ENCODE results near the gene MDFIC.

The MDFIC gene

GRCh38 chr7:114932991-114933390 lies 11.1 kb downstream of the MDFIC start:
- Mint-ChIP-seq H3K4me3 (peak overlapping the region; percentile 25), H3K9me3 (no peaks in the 10 kb centered on the region), H3K4me1 (ENCODE audit: low read depth) (peaks cover 54% of the 10 kb centered on the region), H3K27me3 (no peaks in the 10 kb centered on the region), H3K36me3 (ENCODE audit: low read depth) (peaks cover 5% of the 10 kb centered on the region), H3K27ac (no peak overlapping the region)
- intact Hi-C loops (cut with micrococcal nuclease), result no loop called here

- H3K4me3 Mint-ChIP-seq, result no peak overlapping the region
- intact Hi-C loops (cut with micrococcal nuclease), result no loop called here
- no peaks in the 10 kb centered on the region for H3K9me3 Mint-ChIP-seq
- peaks cover 5% of the 10 kb centered on the region for H3K36me3 Mint-ChIP-seq (ENCODE audit: low read depth)
- peaks cover 54% of the 10 kb centered on the region for H3K4me1 Mint-ChIP-seq (ENCODE audit: low read depth)
- H3K27ac Mint-ChIP-seq, result no peak overlapping the region
- H3K27me3 Mint-ChIP-seq, result no peaks in the 10 kb centered on the region
Measured at GRCh38 chr7:114933658-114934057, 11.8 kb downstream of the MDFIC start.

- no peaks in the 10 kb centered on the region for H3K27me3 Mint-ChIP-seq
- no peak overlapping the region for H3K4me3 Mint-ChIP-seq
- peaks cover 5% of the 10 kb centered on the region for H3K36me3 Mint-ChIP-seq (ENCODE audit: low read depth)
- no peak overlapping the region for H3K27ac Mint-ChIP-seq
- H3K4me1 Mint-ChIP-seq (ENCODE audit: low read depth), result peaks cover 54% of the 10 kb centered on the region
- H3K9me3 Mint-ChIP-seq, result no peaks in the 10 kb centered on the region
- intact Hi-C loops (cut with micrococcal nuclease), result no loop called here
Measured at GRCh38 chr7:114934086-114934485, 12.2 kb downstream of the MDFIC start.

- Mint-ChIP-seq H3K9me3 (no peaks in the 10 kb centered on the region), H3K4me3 (no peak overlapping the region), H3K36me3 (ENCODE audit: low read depth) (peaks cover 5% of the 10 kb centered on the region), H3K27me3 (no peaks in the 10 kb centered on the region), H3K27ac (no peak overlapping the region), H3K4me1 (ENCODE audit: low read depth) (peaks cover 54% of the 10 kb centered on the region)
- intact Hi-C loops (cut with micrococcal nuclease), result no loop called here
Measured at GRCh38 chr7:114934713-114935112, 12.8 kb downstream of the MDFIC start.

- intact Hi-C loops (cut with micrococcal nuclease), result loop anchor here (1.0 kb wide), 1 partner anchor 8 kb away; no protein-coding TSS in a partner anchor
- Mint-ChIP-seq H3K9me3 (peaks cover 7% of the 10 kb centered on the region), H3K27ac (peak overlapping the region; percentile 32), H3K4me1 (ENCODE audit: low read depth) (peaks cover 61% of the 10 kb centered on the region), H3K36me3 (ENCODE audit: low read depth) (peaks cover 14% of the 10 kb centered on the region), H3K27me3 (no peaks in the 10 kb centered on the region), H3K4me3 (no peak overlapping the region)
Measured at GRCh38 chr7:114936471-114936870, 14.6 kb downstream of the MDFIC start.

- H3K4me1 Mint-ChIP-seq (ENCODE audit: low read depth), result peaks cover 59% of the 10 kb centered on the region
- peak overlapping the region; percentile 34 for H3K27ac Mint-ChIP-seq
- intact Hi-C loops (cut with micrococcal nuclease), result no loop called here
- H3K27me3 Mint-ChIP-seq, result no peaks in the 10 kb centered on the region
- peaks cover 17% of the 10 kb centered on the region for H3K36me3 Mint-ChIP-seq (ENCODE audit: low read depth)
- H3K9me3 Mint-ChIP-seq, result peaks cover 7% of the 10 kb centered on the region
- no peak overlapping the region for H3K4me3 Mint-ChIP-seq
Measured at GRCh38 chr7:114937446-114937845, 15.6 kb downstream of the MDFIC start.

GRCh38 chr7:114938785-114939184 lies 16.9 kb downstream of the MDFIC start:
- intact Hi-C loops (cut with micrococcal nuclease), result no loop called here
- Mint-ChIP-seq H3K27ac (no peak overlapping the region), H3K4me3 (no peak overlapping the region), H3K27me3 (no peaks in the 10 kb centered on the region), H3K4me1 (ENCODE audit: low read depth) (peaks cover 59% of the 10 kb centered on the region), H3K9me3 (peaks cover 7% of the 10 kb centered on the region), H3K36me3 (ENCODE audit: low read depth) (peaks cover 27% of the 10 kb centered on the region)

- intact Hi-C loops (cut with micrococcal nuclease), result loop anchor here (5.0 kb wide), 1 partner anchor 1003 kb away; no protein-coding TSS in a partner anchor
Measured at GRCh38 chr7:114939484-114940097, 17.7 kb downstream of the MDFIC start.

GRCh38 chr7:114940220-114940619 lies 18.3 kb downstream of the MDFIC start:
- Mint-ChIP-seq H3K27me3 (no peaks in the 10 kb centered on the region), H3K4me3 (no peak overlapping the region), H3K36me3 (ENCODE audit: low read depth) (peaks cover 42% of the 10 kb centered on the region), H3K4me1 (ENCODE audit: low read depth) (peaks cover 57% of the 10 kb centered on the region), H3K27ac (peak overlapping the region; percentile 84), H3K9me3 (peaks cover 7% of the 10 kb centered on the region)
- intact Hi-C loops (cut with micrococcal nuclease), result loop anchor here (5.0 kb wide), 1 partner anchor 1002 kb away; no protein-coding TSS in a partner anchor

More at GRCh38 chr7:114939484-114940097, 17.7 kb downstream of the MDFIC start:
- H3K4me3 Mint-ChIP-seq, result no peak overlapping the region
- H3K27me3 Mint-ChIP-seq, result no peaks in the 10 kb centered on the region
- H3K27ac Mint-ChIP-seq, result no peak overlapping the region
- peaks cover 55% of the 10 kb centered on the region for H3K4me1 Mint-ChIP-seq (ENCODE audit: low read depth)
- H3K9me3 Mint-ChIP-seq, result peaks cover 7% of the 10 kb centered on the region
- H3K36me3 Mint-ChIP-seq (ENCODE audit: low read depth), result peaks cover 35% of the 10 kb centered on the region

GRCh38 chr7:114941692-114942091 lies 19.8 kb downstream of the MDFIC start:
- Mint-ChIP-seq H3K27ac (peak overlapping the region; percentile 84), H3K27me3 (no peaks in the 10 kb centered on the region), H3K9me3 (peaks cover 7% of the 10 kb centered on the region), H3K4me3 (no peak overlapping the region), H3K4me1 (ENCODE audit: low read depth) (peaks cover 53% of the 10 kb centered on the region), H3K36me3 (ENCODE audit: low read depth) (peaks cover 53% of the 10 kb centered on the region)
- intact Hi-C loops (cut with micrococcal nuclease), result loop anchor here (2.0 to 5.0 kb wide), 2 partner anchors 15 to 1001 kb away; no protein-coding TSS in a partner anchor

- intact Hi-C loops (cut with micrococcal nuclease), result loop anchor here (2.0 to 5.0 kb wide), 2 partner anchors 14 to 1000 kb away; no protein-coding TSS in a partner anchor
- Mint-ChIP-seq H3K4me3 (no peak overlapping the region), H3K36me3 (ENCODE audit: low read depth) (peaks cover 62% of the 10 kb centered on the region), H3K27me3 (no peaks in the 10 kb centered on the region), H3K9me3 (peaks cover 7% of the 10 kb centered on the region), H3K27ac (peak overlapping the region; percentile 84), H3K4me1 (ENCODE audit: low read depth) (peaks cover 54% of the 10 kb centered on the region)
Measured at GRCh38 chr7:114942446-114943175, 20.7 kb downstream of the MDFIC start.

- Mint-ChIP-seq H3K27ac (peak overlapping the region; percentile 84), H3K4me1 (ENCODE audit: low read depth) (peaks cover 59% of the 10 kb centered on the region), H3K36me3 (ENCODE audit: low read depth) (peaks cover 62% of the 10 kb centered on the region), H3K9me3 (peaks cover 7% of the 10 kb centered on the region), H3K27me3 (no peaks in the 10 kb centered on the region), H3K4me3 (no peak overlapping the region)
- intact Hi-C loops (cut with micrococcal nuclease), result loop anchor here (2.0 to 5.0 kb wide), 2 partner anchors 13 to 999 kb away; no protein-coding TSS in a partner anchor
Measured at GRCh38 chr7:114943530-114943929, 21.6 kb downstream of the MDFIC start.

- H3K4me3 Mint-ChIP-seq, result no peak overlapping the region
- no peaks in the 10 kb centered on the region for H3K27me3 Mint-ChIP-seq
- peaks cover 62% of the 10 kb centered on the region for H3K36me3 Mint-ChIP-seq (ENCODE audit: low read depth)
- H3K4me1 Mint-ChIP-seq (ENCODE audit: low read depth), result peaks cover 65% of the 10 kb centered on the region
- H3K9me3 Mint-ChIP-seq, result peaks cover 7% of the 10 kb centered on the region
- intact Hi-C loops (cut with micrococcal nuclease), result loop anchor here (2.0 to 5.0 kb wide), 2 partner anchors 13 to 998 kb away; no protein-coding TSS in a partner anchor
- H3K27ac Mint-ChIP-seq, result peak overlapping the region; percentile 83
Measured at GRCh38 chr7:114943953-114944744, 22.3 kb downstream of the MDFIC start.

Data from dendritic cell treated with granulocyte-macrophage colony-stimulating factor and Interleukin-4, amounts not matched to agents 40 ng/mL and 50 ng/mL, for 4 days (primary cell).